ENCODE measurements around the gene USP4. TPM values are rescaled to one million over a fixed set of nuclear protein-coding genes. Genes with fewer than 3 reads are reported as not detected.

USP4 gene
- total RNA-seq, 1 experiment from 2014 or later = 25.3 TPM

DNA sequence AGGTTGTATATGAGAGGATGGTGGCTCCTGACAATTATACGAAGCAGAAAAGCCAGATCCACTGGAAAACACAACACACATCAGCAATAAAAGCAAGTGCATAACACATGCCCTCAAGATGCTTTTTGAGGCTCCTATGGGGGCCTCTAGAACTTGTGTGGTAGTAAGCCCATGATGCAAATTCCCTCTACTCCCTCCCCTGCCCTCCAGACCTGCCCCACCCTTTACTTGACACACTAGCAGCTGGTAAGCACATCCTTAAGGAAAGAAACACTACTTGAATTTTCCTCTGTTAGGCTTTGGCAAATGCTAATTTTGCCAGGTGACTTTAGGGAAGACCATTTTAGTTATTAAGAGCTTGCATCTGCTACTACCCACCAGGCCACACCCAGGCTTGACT lies 29.2 kb downstream of the USP4 start:
- DNase-seq (ENCODE audit: low spot score) = no peak
- in situ Hi-C loops (cut with HindIII; ENCODE audit: low sequenced_read_pairs) = no loop called here

DNA sequence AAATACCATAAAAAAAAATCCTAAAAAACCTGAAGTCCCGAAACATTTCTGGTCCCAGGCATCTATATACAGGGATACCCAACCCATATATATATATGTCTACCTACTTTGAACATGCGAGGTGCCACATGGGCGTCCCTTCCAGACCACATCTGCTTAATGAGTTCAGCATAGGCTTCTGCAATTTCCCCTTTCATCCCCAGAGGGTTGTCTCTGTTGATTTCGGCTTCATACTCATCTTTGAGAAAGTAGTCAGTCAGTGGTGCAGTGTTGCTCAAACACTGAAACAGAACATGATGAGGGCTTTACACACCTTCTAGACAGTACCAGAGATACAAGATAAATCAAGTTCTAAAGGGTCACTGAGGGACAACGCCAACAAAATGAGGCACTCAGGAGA lies 34.2 kb downstream of the USP4 start:
- DNase-seq (ENCODE audit: low spot score) = no peak
- in situ Hi-C loops (cut with HindIII; ENCODE audit: low sequenced_read_pairs) = no loop called here

DNA sequence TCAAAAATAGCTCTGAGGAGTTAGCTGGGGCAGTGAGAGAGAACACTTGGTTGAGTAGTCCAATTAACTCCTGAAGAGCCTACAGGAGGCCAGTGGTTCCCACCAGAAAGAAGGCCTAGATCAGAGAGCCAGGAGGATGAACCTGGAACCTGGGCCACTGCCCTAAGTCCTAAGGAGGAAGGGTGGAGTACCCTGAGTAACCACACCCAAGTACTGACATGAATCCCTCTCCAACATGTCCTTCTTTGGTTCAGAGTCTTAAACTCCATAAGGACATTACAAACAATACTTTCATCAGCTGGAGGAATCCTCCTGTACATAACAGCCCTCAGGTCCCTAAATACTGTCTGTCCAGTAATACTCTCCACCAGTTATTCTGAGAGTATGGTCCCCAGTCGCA lies 37.2 kb downstream of the USP4 start:
- in situ Hi-C loops (cut with HindIII; ENCODE audit: low sequenced_read_pairs) = no loop called here
- no peak for DNase-seq (ENCODE audit: low spot score)

DNA sequence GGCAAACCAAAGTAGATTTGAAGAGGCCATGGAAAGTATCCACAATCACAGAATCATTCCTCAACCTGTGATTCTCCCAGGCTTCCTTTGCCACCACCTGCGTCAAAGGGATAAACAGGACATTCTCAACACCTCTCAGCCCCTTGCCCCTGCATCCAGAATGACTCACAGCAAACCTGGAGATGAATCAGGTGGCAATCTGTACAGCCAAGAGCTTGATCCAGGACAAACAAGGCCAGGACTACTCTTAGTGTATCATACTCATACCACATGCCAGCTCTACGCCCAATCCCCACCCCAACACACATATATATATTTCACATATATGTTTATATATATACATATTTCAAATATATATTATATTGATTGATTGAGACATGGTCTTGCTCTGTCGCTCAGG lies 39.3 kb downstream of the USP4 start:
- no peak for DNase-seq (ENCODE audit: low spot score)
- in situ Hi-C loops (cut with HindIII; ENCODE audit: low sequenced_read_pairs) = no loop called here

DNA sequence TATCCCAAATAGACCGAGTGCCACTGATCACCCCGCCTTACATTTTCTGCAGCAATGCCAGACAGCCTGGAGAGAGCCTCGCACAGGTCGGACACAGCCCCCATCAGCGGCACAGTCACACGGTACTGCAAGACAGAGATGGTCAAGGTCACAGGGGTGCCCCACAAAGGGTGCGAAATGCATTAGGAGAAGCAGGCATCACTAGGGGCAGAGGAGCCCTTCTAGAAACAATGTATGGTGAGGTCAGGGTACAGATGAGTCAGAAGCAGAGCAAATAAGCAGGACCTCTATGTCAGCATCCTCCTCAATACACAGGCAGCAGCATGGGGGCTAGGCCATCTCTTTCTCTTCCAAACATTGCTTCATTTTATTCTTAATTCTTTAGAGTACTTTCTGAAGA lies 41.3 kb downstream of the USP4 start:
- no peak for DNase-seq (ENCODE audit: low spot score)
- in situ Hi-C loops (cut with HindIII; ENCODE audit: low sequenced_read_pairs) = no loop called here

DNA sequence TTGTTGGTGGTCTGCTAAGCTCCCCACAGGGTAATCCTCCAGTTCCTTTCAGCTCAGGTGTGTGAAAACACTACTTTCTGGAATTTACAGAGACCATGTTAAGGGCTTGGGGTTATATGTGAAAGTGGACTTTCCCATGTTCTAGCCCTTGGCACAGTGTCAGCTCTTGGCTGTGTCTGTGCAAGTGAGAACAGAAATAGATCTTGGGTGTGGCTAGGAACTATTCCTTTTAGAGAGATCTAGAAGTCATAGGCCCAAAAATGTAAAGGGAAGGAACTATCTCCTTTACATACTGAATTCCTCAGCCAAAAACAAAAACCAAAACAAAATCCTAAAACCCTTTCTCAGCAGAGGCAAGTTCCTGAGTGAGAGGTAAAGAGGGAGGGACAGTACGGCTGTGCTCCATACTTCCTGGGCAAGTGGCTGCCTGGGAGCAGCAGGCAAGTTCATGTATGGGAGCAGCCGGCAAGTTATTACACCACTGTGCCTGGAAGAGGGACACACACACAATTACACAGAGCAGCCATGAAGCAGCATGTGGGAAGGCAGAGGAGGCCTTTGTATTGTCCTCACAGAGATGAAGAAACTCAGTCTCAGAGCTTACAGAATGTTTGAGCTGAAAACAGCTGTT lies 43.0 kb downstream of the USP4 start:
- in situ Hi-C loops (cut with HindIII; ENCODE audit: low sequenced_read_pairs) = no loop called here
- DNase-seq (ENCODE audit: low spot score) = no peak

DNA sequence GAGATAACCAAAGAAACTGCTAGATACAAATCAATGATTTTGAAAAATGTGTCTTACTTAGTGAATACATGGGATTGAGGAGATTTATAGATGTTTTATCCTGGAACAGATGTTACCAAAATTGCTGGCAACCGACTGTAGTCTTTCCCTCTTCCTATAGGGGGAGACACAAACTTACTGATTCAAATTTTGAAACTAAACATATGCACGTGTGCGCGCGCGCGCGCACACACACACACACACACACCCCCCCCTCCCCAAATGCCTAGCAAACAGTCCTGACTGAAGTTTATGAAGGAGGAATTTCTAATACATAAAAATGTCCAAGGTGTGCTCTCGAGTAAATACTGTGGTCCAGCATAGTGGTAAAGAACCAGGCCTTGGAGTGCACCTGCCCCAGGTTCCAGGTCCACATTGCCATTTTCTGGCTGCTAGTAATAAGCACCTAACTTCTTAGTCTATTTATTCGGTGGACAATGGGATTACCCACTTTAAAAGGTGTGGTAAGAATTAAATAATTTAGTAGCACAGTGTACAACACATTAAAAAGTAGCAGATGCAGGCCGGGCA lies 44.3 kb downstream of the USP4 start:
- DNase-seq (ENCODE audit: low spot score) = peak; percentile 20

DNA sequence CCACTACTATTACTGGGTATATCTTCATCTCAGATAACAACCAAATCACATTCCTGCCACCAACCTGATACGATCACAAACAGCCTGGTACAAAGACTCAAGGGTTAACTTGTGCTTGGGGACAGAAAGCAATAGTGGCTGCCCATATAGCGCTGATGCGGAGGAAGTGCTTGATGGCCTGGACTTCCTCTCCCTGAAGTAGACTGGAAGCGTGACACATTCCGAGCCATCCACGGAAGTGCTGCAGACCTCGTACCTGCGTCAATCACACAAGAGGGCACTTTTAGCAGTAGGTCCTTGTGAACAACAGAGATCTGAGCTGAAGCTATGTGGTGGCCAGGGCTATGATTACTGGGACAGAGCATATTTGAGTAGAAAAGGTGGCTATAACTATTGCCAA lies 45.5 kb downstream of the USP4 start:
- no peak for DNase-seq (ENCODE audit: low spot score)
- in situ Hi-C loops (cut with HindIII; ENCODE audit: low sequenced_read_pairs) = no loop called here

More for the DNA sequence above, 44.3 kb downstream of the USP4 start:
- in situ Hi-C loops (cut with HindIII; ENCODE audit: low sequenced_read_pairs) = no loop called here

DNA sequence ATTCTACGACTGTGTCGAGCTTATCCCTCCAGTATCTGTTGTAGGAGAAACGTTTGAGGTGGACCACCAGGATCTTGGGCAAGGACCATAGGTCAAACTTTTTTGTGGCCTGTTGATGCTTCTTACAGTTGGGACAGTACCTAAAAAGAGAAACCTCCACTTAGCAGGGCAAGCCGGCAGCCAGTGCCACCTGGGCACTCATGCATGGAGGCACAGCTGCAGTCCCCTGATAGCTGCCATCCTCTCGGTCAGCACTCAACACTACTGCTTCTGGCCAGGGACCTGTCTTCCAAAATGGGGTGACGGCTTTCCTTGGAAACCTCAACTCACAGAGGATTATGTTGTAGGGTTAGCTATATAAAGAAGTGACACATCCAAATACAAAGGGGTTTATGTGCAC lies 55.9 kb downstream of the USP4 start:
- no peak for DNase-seq (ENCODE audit: low spot score)

DNA sequence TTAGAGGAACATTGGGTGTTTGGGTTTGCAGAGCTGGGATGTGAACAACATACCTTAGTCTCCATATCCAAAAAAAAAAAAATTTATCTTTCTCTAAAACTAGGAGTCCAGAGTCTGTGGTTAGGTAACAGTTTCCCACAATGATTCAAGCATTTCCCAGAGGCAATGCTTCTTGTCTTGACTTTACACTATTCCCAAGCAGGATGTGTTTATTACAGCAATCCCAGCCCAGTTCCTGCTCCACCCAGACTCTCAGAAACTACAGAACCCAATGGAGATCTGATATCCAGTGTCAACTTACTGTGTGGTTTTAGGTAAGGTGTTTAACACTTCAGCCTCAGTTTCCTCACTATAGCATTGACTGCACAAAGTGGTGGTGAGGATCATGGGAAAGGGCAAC lies 60.5 kb downstream of the USP4 start:
- in situ Hi-C loops (cut with HindIII; ENCODE audit: low sequenced_read_pairs) = no loop called here
- no peak for DNase-seq (ENCODE audit: low spot score)

More for the DNA sequence above, 55.9 kb downstream of the USP4 start:
- in situ Hi-C loops (cut with HindIII; ENCODE audit: low sequenced_read_pairs) = no loop called here

DNA sequence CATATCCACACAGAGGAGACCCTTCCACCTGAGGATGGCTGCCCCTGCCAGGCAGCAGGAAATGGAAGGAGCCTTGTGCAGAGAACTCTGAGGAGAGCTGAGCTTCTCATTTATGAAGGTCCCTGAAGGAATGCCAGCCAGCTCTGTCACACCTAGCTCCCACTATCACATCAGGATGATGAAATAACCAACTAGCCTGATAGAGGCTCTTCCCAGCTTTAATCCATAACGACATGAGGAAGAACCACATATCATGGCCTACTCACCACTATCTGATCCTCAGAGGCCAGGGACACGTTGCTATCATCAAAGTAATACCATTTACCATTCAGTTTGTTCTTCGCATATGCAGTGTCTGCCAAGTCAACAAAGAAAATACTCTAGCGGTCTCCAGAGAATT lies 61.3 kb downstream of the USP4 start:
- no peak for DNase-seq (ENCODE audit: low spot score)

DNA sequence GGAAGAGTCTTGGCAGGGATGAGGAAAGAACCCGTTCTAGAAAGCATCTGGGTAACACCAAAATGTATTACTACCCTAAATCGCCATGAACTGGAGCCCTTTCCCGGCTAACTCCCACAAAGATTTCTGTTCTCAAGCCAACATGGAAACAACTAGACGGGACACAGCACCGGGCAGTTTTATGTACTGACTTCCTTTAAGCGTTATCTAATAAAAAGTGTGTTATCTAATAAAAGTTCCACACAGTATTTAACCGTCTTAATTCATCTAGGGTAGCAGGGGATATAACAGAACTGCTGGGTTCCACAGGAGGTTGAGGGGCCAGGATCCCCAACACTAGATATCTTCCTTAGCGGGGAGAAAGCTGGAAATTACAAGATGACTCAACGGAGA lies 62.5 kb downstream of the USP4 start:
- DNase-seq (ENCODE audit: low spot score) = peak; percentile 33
- in situ Hi-C loops (cut with HindIII; ENCODE audit: low sequenced_read_pairs) = no loop called here

More for the DNA sequence above, 61.3 kb downstream of the USP4 start:
- in situ Hi-C loops (cut with HindIII; ENCODE audit: low sequenced_read_pairs) = no loop called here

DNA sequence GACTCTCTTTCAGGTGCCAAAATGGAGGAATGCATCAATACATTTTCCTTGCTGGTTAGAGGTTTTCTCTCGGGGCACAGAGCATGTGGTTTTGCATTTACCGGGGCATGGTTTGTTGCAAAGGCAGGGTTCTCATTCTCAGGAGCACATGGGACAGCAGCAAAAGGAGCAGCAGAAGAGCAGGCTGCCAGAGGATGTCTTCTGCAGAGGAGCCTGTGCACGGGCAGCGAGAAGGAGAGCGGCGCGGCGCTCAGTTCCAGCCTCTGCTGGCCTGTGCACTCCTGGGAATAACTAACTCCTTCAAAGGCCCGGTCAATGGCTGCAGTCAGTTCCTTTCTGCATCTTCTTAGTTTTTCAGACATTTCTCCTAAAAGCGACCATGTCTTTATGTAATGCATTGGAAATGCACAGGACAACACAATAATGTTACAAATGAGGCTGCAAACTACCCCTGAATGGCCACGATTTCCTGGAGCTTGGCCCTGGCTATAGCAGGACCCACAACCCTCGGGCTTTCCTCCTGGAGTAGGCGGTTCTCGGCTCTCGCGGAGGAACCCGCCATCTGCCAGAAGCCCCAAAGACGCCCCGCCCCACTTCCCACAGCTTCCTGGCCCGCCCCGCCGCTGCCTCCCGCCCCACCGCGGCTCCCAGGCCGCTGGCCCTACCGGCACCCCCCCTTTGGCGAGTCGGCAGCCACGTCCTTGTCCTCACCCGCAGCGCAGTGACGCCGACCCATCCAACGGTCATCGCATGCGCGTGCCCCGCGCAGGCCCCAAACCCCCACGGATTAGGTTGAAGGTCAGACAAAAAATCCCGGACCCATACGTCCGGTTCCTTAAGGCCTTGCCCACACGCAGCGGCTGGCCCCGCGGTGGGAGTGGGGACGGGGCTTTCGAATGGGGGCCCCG lies 63.1 kb downstream of the USP4 start, which contains the start of gene C3orf62:
Gene C3orf62 (minus strand): TSS at position 758 of the 908 bp plus-strand sequence. CDS start 360 bp downstream, at position 398.
- peak; percentile 84 for DNase-seq (ENCODE audit: low spot score)
- in situ Hi-C loops (cut with HindIII; ENCODE audit: low sequenced_read_pairs) = no loop called here

DNA sequence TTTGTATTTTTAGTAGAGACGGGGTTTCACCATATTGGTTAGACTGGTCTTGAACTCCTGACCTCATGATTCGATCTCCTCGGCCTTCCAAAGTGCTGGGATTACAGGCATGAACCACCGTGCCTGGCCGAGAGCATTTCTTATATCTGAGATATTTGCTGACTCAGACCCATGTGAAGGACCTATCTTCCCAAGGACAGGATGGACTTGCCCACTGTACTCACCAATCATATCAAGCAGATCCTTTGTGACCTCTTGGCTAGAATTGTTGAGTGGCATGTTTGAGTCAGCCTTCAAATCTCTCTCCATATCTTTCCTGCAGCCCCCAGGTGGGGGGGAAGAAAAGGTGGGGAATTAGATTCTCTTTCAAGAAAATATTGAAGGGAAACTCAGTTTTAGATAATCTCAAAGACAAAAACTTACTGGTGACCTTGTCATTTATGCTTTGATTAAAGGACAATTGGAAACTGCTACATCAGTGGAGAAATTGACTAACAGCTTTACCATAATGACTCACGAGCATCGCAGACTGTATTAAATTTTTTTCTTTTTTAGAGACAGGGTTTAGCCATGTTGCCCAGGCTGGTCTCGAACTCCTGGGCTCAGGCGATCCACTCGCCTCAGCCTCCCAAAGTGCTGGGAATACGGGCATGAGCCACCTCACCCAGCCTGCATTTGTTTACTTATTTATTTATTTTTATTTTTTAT lies 65.9 kb downstream of the USP4 start:
- no peak for DNase-seq (ENCODE audit: low spot score)
- in situ Hi-C loops (cut with HindIII; ENCODE audit: low sequenced_read_pairs) = no loop called here

DNA sequence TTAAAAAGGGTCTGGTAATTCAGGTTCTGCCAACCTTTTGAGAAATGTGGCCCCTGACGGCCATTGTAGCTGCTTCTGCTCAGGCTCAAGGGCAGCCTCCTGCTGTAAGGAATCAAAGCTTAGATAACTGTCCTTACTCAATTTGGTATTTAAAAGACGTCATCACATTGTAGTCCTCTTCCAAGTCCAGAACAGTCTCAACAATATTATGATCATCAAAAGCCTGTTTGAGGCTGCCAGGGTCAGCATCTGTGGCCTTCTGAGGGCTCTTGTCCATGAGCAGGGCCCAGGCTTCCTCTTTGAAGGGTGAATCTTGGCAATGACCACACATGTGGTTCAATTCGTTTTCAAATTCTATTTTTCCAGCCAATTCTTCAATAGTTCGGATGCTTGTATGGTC lies 68.8 kb downstream of the USP4 start:
- in situ Hi-C loops (cut with HindIII; ENCODE audit: low sequenced_read_pairs) = no loop called here
- no peak for DNase-seq (ENCODE audit: low spot score)

DNA sequence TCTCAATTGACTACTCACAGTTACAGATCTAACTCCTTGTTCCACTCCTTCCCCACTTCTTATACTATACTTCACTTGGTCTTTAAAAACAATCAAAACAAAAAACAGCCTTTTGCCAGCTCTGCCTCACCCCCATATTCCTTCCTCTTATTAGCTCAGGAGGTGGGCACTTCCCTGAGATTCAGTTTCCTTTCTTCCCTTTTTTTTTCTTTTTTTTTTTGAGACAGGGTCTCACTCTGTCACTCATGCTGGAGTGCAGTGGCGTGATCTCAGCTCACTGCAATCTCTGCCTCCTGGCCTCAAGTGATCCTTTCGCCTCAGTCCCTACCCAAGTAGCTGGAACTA lies 69.7 kb downstream of the USP4 start:
- DNase-seq (ENCODE audit: low spot score) = no peak
- in situ Hi-C loops (cut with HindIII; ENCODE audit: low sequenced_read_pairs) = no loop called here

DNA sequence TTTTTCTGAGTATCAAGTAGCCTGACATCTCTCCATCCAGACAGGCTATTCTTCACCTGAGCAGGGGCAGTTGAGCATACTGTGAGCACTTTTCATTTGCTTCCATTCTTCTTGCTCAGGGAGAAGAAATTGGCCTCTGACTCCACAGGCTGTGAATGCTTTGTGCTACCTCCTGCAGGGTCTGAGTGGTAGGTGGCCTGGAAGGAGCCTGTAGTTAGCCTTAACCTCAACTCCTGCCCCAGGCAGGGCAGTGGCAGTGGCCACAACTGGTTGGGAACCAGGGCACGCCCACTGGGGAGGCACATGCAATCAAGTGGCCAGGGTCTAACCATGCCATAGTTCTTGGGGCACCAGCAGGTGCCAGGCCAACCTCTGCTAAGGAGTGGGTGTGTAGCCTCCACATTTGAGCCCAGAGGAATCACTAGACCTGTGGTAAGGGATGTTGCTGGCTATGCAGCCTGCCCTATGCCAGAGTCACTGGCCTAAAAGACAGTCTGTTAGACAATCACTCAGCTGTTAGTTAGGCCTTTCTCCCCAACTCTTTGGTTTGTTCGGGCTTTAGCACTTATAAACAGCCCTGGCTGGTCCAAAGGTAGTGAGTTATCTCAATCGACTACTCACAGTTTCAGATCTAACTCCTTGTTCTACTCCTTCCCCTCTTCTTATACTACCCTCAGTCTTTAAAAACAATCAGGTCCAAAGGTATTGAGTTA lies 70.3 kb downstream of the USP4 start:
- in situ Hi-C loops (cut with HindIII; ENCODE audit: low sequenced_read_pairs) = no loop called here
- no peak for DNase-seq (ENCODE audit: low spot score)

DNA sequence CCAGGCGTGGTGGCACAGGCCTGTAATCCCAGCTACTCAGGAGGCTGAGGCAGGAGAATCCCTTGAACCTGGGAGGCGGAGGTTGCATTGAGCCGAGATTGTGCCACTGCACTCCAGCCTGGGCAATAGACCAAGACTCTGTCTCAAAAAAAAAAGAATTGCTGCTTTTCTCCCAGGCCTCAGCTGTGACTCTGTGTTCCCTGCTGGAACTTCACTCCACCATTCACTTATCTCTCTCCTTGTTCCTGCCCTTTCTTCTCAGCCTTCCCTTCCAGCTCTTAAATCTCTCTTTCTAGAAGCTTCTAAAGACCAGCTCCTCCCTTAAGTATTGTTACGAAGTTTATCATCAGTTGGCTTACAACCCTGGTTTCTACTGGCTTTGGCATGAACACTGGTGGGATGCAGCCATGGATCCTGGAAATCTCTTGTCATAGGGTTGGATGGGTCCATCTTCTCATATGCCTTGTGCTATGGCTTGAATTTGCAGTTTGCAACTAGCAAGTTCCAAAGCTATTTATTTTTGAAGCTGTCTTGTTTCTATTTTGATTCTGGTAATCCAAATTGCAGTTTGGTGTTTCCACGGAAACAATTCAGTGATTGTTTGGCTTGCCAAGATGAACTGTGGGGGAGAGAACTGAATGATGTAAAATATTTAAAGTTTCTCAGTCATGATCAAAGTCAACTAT lies 73.3 kb downstream of the USP4 start:
- in situ Hi-C loops (cut with HindIII; ENCODE audit: low sequenced_read_pairs) = no loop called here
- no peak for DNase-seq (ENCODE audit: low spot score)

All from G401 (cell line).